ENCODE data around the gene IGF2BP2. TPM values are rescaled to one million over a fixed set of nuclear protein-coding genes. Genes with fewer than 3 reads are reported as not detected.
"Not testable (repeated sequence)": the region's sequence is repeated elsewhere in the genome, so short reads cannot be mapped to it uniquely, and the experiment has no call there.

IGF2BP2 gene
- total RNA-seq, 2 donors from 2014 or later, result 11.0 to 19.2 TPM

GRCh38 chr3:185778094-185778493 is 46.7 kb downstream of the IGF2BP2 start:
- DNase-seq (ENCODE audit: low spot score), result no peak
- Histone ChIP-seq H3K36me3 (no peaks in the 10 kb centered on the region), H3K27me3 (no peaks in the 10 kb centered on the region), H3K4me3 (no peak overlapping the region), H3K27ac (no peak overlapping the region), H3K9me3 (no peaks in the 10 kb centered on the region), H3K4me1 (peaks cover 0 to 7% of the 10 kb centered on the region in 2 donors)
- TF ChIP-seq, protein P1, sequence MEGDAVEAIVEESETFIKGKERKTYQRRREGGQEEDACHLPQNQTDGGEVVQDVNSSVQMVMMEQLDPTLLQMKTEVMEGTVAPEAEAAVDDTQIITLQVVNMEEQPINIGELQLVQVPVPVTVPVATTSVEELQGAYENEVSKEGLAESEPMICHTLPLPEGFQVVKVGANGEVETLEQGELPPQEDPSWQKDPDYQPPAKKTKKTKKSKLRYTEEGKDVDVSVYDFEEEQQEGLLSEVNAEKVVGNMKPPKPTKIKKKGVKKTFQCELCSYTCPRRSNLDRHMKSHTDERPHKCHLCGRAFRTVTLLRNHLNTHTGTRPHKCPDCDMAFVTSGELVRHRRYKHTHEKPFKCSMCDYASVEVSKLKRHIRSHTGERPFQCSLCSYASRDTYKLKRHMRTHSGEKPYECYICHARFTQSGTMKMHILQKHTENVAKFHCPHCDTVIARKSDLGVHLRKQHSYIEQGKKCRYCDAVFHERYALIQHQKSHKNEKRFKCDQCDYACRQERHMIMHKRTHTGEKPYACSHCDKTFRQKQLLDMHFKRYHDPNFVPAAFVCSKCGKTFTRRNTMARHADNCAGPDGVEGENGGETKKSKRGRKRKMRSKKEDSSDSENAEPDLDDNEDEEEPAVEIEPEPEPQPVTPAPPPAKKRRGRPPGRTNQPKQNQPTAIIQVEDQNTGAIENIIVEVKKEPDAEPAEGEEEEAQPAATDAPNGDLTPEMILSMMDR (IDR thresholded peaks at IDR 0.05), result no peak

GRCh38 chr3:185770109-185770508 is 54.7 kb downstream of the IGF2BP2 start:
- no peaks in the 10 kb centered on the region for H3K9me3 ChIP-seq
- H3K36me3 ChIP-seq, result no peaks in the 10 kb centered on the region
- no peak for DNase-seq (ENCODE audit: low spot score)
- H3K27me3 ChIP-seq, result no peaks in the 10 kb centered on the region
- H3K4me1 ChIP-seq, result peaks cover 0 to 4% of the 10 kb centered on the region in 2 donors
- TF ChIP-seq, protein P1 (IDR thresholded peaks at IDR 0.05), result no peak
- H3K4me3 ChIP-seq, result no peak overlapping the region
- no peak overlapping the region for H3K27ac ChIP-seq

- H3K4me3 ChIP-seq; H3K9me3 ChIP-seq; H3K36me3 ChIP-seq; DNase-seq (ENCODE audit: low spot score); H3K27me3 ChIP-seq; H3K27ac ChIP-seq: not testable (repeated sequence)
- peaks cover 0 to 18% of the 10 kb centered on the region in 2 donors for H3K4me1 ChIP-seq
- TF ChIP-seq, protein P1 (IDR thresholded peaks at IDR 0.05), result peak; percentile 40 to 73
Measured at GRCh38 chr3:185768578-185768982, 56.3 kb downstream of the IGF2BP2 start.

DNA sequence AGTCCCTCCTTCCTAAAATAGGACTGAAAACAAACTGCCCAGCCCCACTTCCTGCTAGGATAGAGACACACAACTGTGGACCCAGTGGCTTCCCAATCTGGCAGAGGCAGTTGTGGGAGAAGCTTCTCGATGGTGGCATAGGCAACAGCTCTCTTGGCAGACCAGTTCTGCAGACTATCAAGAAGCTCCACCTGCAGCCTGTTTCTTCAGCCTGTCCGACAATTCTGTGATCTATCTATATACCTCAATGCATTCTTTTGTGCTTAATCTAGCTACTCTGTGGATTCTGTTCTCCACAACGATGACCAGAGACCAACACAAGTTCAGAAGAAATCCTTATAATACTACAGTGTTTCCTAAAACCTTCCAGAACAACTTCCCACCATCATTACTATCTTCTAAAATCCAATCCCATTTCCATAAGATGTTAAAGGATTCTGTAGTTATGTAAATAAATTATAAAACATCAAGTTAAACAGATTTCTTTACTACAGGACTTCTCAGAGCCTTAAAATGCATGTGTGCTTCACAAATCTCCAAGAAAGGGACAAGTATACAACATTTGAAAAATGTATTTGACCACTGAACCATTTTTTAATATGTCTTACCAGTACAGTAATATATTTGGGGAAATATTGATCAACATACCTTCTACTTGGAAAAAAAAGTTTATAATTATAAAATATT is 57.7 kb downstream of the IGF2BP2 start:
- no peaks in the 10 kb centered on the region for H3K27me3 ChIP-seq
- TF ChIP-seq, protein P1 (IDR thresholded peaks at IDR 0.05), result no peak
- no peak overlapping the region for H3K4me3 ChIP-seq

DNA sequence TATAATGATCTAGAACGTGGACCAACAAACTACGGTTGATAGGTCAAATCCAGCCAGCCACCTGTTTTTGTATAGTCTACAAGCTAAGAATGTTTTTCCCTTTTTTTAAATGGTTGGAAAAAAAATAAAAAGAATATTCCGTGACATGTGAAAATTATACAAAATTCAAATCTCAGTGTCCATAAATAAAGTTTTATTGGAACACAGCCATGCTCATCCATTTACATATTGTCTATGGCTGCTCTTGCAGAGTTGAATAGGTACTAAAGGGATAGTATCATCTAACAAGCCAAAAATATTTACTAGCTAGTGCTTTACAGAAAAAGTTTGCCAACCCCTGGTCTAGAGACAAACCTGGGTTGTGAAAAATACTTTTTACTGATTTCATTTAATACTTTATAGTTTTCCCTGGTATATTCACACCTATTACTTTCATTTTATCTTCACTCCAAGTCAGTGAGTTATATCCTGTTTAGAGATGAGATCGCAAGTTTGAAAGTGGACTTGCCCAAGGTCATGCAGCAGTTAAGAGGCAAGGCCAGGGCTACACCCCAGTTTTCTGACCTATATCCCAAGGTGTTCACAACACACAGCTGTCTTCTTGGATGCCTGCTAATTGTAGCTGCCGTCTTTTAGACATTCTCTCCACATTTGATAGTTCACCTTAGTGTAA is 58.4 kb downstream of the IGF2BP2 start:
- DNase-seq (ENCODE audit: low spot score), result no peak
- no peaks in the 10 kb centered on the region for H3K36me3 ChIP-seq
- no peaks in the 10 kb centered on the region for H3K27me3 ChIP-seq
- TF ChIP-seq, protein P1 (IDR thresholded peaks at IDR 0.05), result no peak
- H3K9me3 ChIP-seq, result no peaks in the 10 kb centered on the region
- H3K4me3 ChIP-seq, result no peak overlapping the region
- H3K27ac ChIP-seq, result no peak overlapping the region
- H3K4me1 ChIP-seq, result peaks cover 0 to 18% of the 10 kb centered on the region in 2 donors

More for the DNA sequence above, 57.7 kb downstream of the IGF2BP2 start:
- Histone ChIP-seq H3K9me3 (no peaks in the 10 kb centered on the region), H3K36me3 (no peaks in the 10 kb centered on the region), H3K4me1 (peaks cover 0 to 18% of the 10 kb centered on the region in 2 donors), H3K27ac (no peak overlapping the region)
- no peak for DNase-seq (ENCODE audit: low spot score)
